ENCODE data around the gene NRIP1. TPM values are rescaled to one million over a fixed set of nuclear protein-coding genes. Genes with fewer than 3 reads are reported as not detected.

The NRIP1 gene
- total RNA-seq, 4 donors from 2014 or later, result 15.8 to 23.6 (median 18.0) TPM

DNA sequence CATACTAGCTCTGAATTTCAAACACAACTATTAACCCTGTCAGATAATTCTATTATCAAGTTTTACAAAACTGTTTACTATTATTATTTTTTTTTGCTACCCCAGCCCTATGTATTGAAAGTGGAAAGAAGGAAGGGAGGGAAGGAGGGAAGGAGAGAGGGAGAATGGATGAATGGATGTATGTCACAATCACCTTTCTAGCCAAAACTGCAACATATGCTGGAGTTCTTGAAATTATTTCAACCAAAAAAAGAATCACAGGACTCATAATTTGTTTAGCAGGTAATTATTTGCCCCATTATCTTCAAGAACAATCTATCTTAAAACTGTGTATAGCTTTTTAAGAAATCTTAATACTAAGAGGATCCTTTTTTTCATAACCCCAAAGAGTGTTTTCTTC is 5.4 kb downstream of the NRIP1 start:
- DNase-seq (ENCODE audit: low spot score in 2 of 2), result no peak
- H3K27me3 ChIP-seq, result no peaks in the 10 kb centered on the region
- no peak overlapping the region for H3K27ac ChIP-seq
- H3K36me3 ChIP-seq, result no peaks in the 10 kb centered on the region
- H3K4me3 ChIP-seq, result no peak overlapping the region
- no peaks in the 10 kb centered on the region for H3K9me3 ChIP-seq
- H3K4me1 ChIP-seq, result peaks cover 68% of the 10 kb centered on the region
- no peak for TF ChIP-seq POLR2A (IDR thresholded peaks at IDR 0.05)
- TF ChIP-seq EP300 (IDR thresholded peaks at IDR 0.05), result no peak
- no peak for TF ChIP-seq CTCF (IDR thresholded peaks at IDR 0.05)
- TF ChIP-seq POLR2AphosphoS5 (IDR thresholded peaks at IDR 0.05), result no peak

DNA sequence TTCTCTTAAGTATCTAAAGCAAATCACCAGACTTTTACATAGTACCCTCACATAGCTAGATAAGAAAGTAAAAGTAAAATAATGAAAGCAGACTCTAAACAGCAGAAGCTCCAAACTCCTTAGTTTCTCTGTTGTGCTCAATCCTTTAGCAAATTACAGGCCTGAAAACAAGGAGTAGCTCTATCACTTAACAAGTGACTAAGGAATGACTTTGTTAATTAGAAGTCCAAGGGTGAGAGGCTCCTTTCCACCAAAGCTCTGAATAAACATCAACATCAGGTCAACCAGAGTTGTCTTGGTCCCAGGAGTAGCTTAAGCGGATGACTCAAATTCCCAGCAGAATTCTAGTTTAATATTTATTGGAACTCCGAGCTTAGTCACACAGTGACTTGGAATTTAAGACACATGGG is 5.9 kb downstream of the NRIP1 start:
- no peaks in the 10 kb centered on the region for H3K27me3 ChIP-seq
- no peak overlapping the region for H3K4me3 ChIP-seq
- peaks cover 72% of the 10 kb centered on the region for H3K4me1 ChIP-seq
- H3K9me3 ChIP-seq, result no peaks in the 10 kb centered on the region
- no peak for DNase-seq (ENCODE audit: low spot score in 2 of 2)
- H3K36me3 ChIP-seq, result no peaks in the 10 kb centered on the region
- H3K27ac ChIP-seq, result no peak overlapping the region
- 60% methylated on average over 2 of the region's 2 CpGs for WGBS
- no peak for TF ChIP-seq POLR2AphosphoS5 (IDR thresholded peaks at IDR 0.05)
- no peak for TF ChIP-seq POLR2A (IDR thresholded peaks at IDR 0.05)
- TF ChIP-seq CTCF (IDR thresholded peaks at IDR 0.05), result no peak
- no peak for TF ChIP-seq EP300 (IDR thresholded peaks at IDR 0.05)

- Histone ChIP-seq H3K27ac (no peak overlapping the region), H3K36me3 (no peaks in the 10 kb centered on the region), H3K4me3 (no peak overlapping the region), H3K27me3 (no peaks in the 10 kb centered on the region), H3K4me1 (peaks cover 71% of the 10 kb centered on the region), H3K9me3 (no peaks in the 10 kb centered on the region)
- TF ChIP-seq POLR2A (IDR thresholded peaks at IDR 0.05), result no peak
- no peak for TF ChIP-seq EP300 (IDR thresholded peaks at IDR 0.05)
- no peak for TF ChIP-seq CTCF (IDR thresholded peaks at IDR 0.05)
- no peak for TF ChIP-seq POLR2AphosphoS5 (IDR thresholded peaks at IDR 0.05)
- 62% methylated on average over 6 of the region's 6 CpGs for WGBS
- DNase-seq (ENCODE audit: low spot score in 2 of 2), result no peak
Measured at GRCh38 chr21:15057285-15057684, 7.5 kb downstream of the NRIP1 start.

GRCh38 chr21:15054606-15055239 is 10.1 kb downstream of the NRIP1 start:
- H3K4me1 ChIP-seq, result peaks cover 61% of the 10 kb centered on the region
- H3K4me3 ChIP-seq, result no peak overlapping the region
- no peak for TF ChIP-seq POLR2A (IDR thresholded peaks at IDR 0.05)
- TF ChIP-seq CTCF (IDR thresholded peaks at IDR 0.05), result no peak
- no peak for TF ChIP-seq POLR2AphosphoS5 (IDR thresholded peaks at IDR 0.05)
- no peak for TF ChIP-seq EP300 (IDR thresholded peaks at IDR 0.05)
- no peak for DNase-seq (ENCODE audit: low spot score in 2 of 2)
- no peaks in the 10 kb centered on the region for H3K36me3 ChIP-seq
- no peaks in the 10 kb centered on the region for H3K27me3 ChIP-seq
- no peak overlapping the region for H3K27ac ChIP-seq
- H3K9me3 ChIP-seq, result no peaks in the 10 kb centered on the region
- 61% methylated on average over 4 of the region's 4 CpGs for WGBS

- Histone ChIP-seq H3K27me3 (no peaks in the 10 kb centered on the region), H3K9me3 (no peaks in the 10 kb centered on the region), H3K27ac (no peak overlapping the region), H3K4me3 (no peak overlapping the region), H3K36me3 (no peaks in the 10 kb centered on the region), H3K4me1 (peaks cover 55% of the 10 kb centered on the region)
- DNase-seq (ENCODE audit: low spot score in 2 of 2), result no peak
- 52% methylated on average over 4 of the region's 4 CpGs for WGBS
- TF ChIP-seq EP300 (IDR thresholded peaks at IDR 0.05), result no peak
- no peak for TF ChIP-seq CTCF (IDR thresholded peaks at IDR 0.05)
- TF ChIP-seq POLR2AphosphoS5 (IDR thresholded peaks at IDR 0.05), result no peak
- no peak for TF ChIP-seq POLR2A (IDR thresholded peaks at IDR 0.05)
Measured at GRCh38 chr21:15054089-15054488, 10.7 kb downstream of the NRIP1 start.

Measured in suprapubic skin (tissue), 4 donors.